Glomerular visceral epithelial cell (primary cell): ENCODE results near the gene OR6X1.
"Not testable (repeated sequence)": the region's sequence is repeated elsewhere in the genome, so short reads cannot be mapped to it uniquely, and the experiment has no call there.

ENCODE experiments used
- DNase-seq: peaks from one replicate; pipeline ENCODE4 v3.0.0-alpha.2; 2016; ENCODE audit errors: extremely low spot score

Gene OR6X1

GRCh38 chr11:123753110-123753509, 1.2 kb downstream of the OR6X1 start:
- no peak for DNase-seq

- no peak for DNase-seq
Observed at GRCh38 chr11:123751781-123752180, 2.5 kb downstream of the OR6X1 start.

DNA sequence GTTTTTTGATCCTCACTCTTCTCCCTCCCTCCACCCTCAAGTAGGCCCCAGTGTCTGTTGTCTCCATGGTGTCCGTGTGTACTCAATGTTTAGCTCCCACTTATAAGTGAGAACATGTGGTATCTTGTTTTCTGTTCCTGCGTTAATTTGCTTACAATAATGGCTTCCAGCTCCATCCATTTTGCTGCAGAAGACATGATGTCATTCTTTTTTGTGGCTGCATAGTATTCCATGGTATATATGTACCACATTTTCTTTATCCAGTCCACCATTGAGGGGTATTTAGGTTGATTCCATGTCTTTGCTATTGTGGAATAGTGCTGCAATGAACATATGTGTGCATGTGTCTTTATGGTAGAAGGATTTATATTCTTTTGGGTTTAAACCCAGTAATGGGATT, 6.0 kb downstream of the OR6X1 start:
- not testable (repeated sequence) for DNase-seq

GRCh38 chr11:123745764-123746451, 8.4 kb downstream of the OR6X1 start:
- DNase-seq: no peak

GRCh38 chr11:123742724-123743120, 11.6 kb downstream of the OR6X1 start:
- DNase-seq: no peak

GRCh38 chr11:123742031-123742723, 12.1 kb downstream of the OR6X1 start:
- no peak for DNase-seq

- DNase-seq: peak; percentile 85
Observed at GRCh38 chr11:123741159-123742030, 12.9 kb downstream of the OR6X1 start, which contains the start of gene ZNF202. ZNF202 (minus strand) TSS chr11:123741660; CDS start chr11:123730888, 10,772 bp downstream.

GRCh38 chr11:123740787-123741158, 13.5 kb downstream of the OR6X1 start:
- DNase-seq: no peak

- DNase-seq: no peak
Observed at GRCh38 chr11:123738374-123738773, 15.9 kb downstream of the OR6X1 start.

DNA sequence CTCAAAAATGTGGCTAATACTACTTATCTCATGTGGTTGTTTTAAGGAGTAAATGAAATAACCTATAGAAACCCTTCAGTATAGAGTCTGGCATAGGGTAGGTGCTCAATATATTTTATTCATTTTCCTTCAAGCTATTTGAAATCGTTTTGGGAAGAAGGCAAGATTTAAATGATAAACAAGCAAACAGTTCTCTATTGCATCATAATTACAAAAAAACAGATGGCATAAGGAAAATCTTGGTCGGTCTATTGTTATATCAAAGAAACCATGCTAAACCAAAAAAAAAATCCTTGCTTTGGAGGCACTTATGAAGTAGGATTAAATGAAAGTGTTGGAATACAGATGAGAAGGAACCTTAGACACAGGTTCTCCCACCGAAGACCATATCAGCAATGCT, 17.5 kb downstream of the OR6X1 start:
- no peak for DNase-seq

- DNase-seq: no peak
Observed at GRCh38 chr11:123729602-123730001, 24.7 kb downstream of the OR6X1 start.

GRCh38 chr11:123725995-123726655, 28.2 kb downstream of the OR6X1 start:
- DNase-seq: no peak

DNA sequence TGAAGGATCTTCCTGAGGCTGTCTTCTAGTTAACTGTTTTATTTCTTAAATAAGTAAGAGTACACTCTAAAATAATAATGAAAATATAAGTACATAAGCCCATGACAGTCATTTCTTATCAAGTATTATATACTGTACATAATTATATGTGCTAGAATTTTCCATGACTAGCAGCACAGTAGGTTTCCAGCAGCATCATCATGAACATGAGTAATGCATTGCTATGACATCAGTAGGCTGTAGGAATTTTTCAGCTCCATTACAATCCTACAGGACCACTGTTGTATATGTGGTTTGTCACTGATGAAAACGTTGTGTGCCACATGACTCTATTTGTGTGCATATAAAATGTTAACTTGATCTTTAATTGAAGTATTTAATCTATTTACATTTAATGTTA, 34.9 kb downstream of the OR6X1 start:
- DNase-seq: no peak

GRCh38 chr11:123718469-123718868, 35.8 kb downstream of the OR6X1 start:
- DNase-seq: no peak

DNA sequence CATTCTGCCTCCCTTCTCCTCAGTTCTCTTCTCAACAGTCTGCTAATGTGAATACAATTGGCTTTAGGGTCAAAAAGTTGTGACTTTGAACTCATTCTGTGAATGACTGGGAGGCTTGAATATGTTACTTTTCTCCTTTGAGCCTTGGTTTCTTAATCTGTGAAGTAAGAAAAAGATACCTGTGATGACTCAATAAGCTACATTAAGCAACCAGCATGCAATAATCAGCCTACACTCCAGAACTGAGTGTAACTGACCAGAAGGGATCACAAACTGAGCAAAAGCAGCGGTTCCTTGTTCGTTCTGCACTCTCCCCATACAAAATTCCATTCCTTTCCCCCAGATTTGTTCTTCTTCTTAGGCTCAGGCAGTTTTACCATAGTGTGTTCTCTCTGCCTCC, 36.3 kb downstream of the OR6X1 start:
- no peak for DNase-seq

GRCh38 chr11:123712627-123713026, 41.7 kb downstream of the OR6X1 start:
- not testable (repeated sequence) for DNase-seq

- peak; percentile 31 for DNase-seq
Observed at GRCh38 chr11:123707606-123708205, 46.6 kb downstream of the OR6X1 start.

- no peak for DNase-seq
Observed at GRCh38 chr11:123707206-123707605, 47.1 kb downstream of the OR6X1 start.

- no peak for DNase-seq
Observed at GRCh38 chr11:123704341-123704740, 50.0 kb downstream of the OR6X1 start.
